ENCODE data around the gene FLT3LG.

Gene FLT3LG

GRCh38 chr19:49524812-49525455 is 50.9 kb downstream of the FLT3LG start:
- TF ChIP-seq CTCF (IDR thresholded peaks at IDR 0.05; ENCODE audit: low read depth, low read length, missing control alignments) = no peak
- DNase-seq (ENCODE audit: low read depth) = no peak
- in situ Hi-C loops (cut with HindIII; ENCODE audit: low sequenced_read_pairs) = no loop called here
- no peak overlapping the region for H3K4me3 ChIP-seq (ENCODE audit: low read depth, low read length)

- in situ Hi-C loops (cut with HindIII; ENCODE audit: low sequenced_read_pairs) = no loop called here
- no peak for TF ChIP-seq CTCF (IDR thresholded peaks at IDR 0.05; ENCODE audit: low read depth, low read length, missing control alignments)
- no peak for DNase-seq (ENCODE audit: low read depth)
- H3K4me3 ChIP-seq (ENCODE audit: low read depth, low read length) = peak overlapping the region; percentile 66
These were observed 54.3 kb downstream of the FLT3LG start for GRCh38 chr19:49528211-49528771.

GRCh38 chr19:49530708-49531107 is 56.7 kb downstream of the FLT3LG start:
- in situ Hi-C loops (cut with HindIII; ENCODE audit: low sequenced_read_pairs) = no loop called here
- no peak overlapping the region for H3K4me3 ChIP-seq (ENCODE audit: low read depth, low read length)
- no peak for TF ChIP-seq CTCF (IDR thresholded peaks at IDR 0.05; ENCODE audit: low read depth, low read length, missing control alignments)
- DNase-seq (ENCODE audit: low read depth) = no peak

- peak overlapping the region; percentile 53 for H3K4me3 ChIP-seq (ENCODE audit: low read depth, low read length)
- DNase-seq (ENCODE audit: low read depth) = no peak
- in situ Hi-C loops (cut with HindIII; ENCODE audit: low sequenced_read_pairs) = no loop called here
- TF ChIP-seq CTCF (IDR thresholded peaks at IDR 0.05; ENCODE audit: low read depth, low read length, missing control alignments) = peak; percentile 36
These were observed 59.8 kb downstream of the FLT3LG start for GRCh38 chr19:49533551-49534488.

GRCh38 chr19:49534632-49535385 is 60.8 kb downstream of the FLT3LG start:
- TF ChIP-seq CTCF (IDR thresholded peaks at IDR 0.05; ENCODE audit: low read depth, low read length, missing control alignments) = no peak
- no peak overlapping the region for H3K4me3 ChIP-seq (ENCODE audit: low read depth, low read length)
- in situ Hi-C loops (cut with HindIII; ENCODE audit: low sequenced_read_pairs) = no loop called here
- no peak for DNase-seq (ENCODE audit: low read depth)
